Astrocyte (in vitro differentiated cells and primary cell): ENCODE measurements around the gene OR5M8. TPM values are rescaled to one million over a fixed set of nuclear protein-coding genes. Genes with fewer than 3 reads are reported as not detected.

ENCODE experiments used
- DNase-seq: peaks from one replicate; pipeline ENCODE4 v3.0.0-alpha.2; 2010; ENCODE audit warnings: low read depth
- FAIRE-seq: peaks from 2 replicates; lab custom pipeline; 2011; peaks lifted over from hg19 to GRCh38; lab: Jason Lieb, UNC
- H2AFZ ChIP-seq: 2 replicates; pipeline ENCODE4 v1.6.0; 2012; ENCODE audit warnings: low read depth, low read length, inconsistent platforms
- H3K27ac ChIP-seq: 2 replicates; pipeline ENCODE4 v1.5.1; 2011; ENCODE audit warnings: low read depth, low read length, inconsistent platforms
- H3K27me3 ChIP-seq: 2 replicates; pipeline ENCODE4 v1.6.0; 2011; ENCODE audit warnings: low read length, inconsistent platforms; ENCODE audit not compliant: insufficient read depth
- H3K36me3 ChIP-seq: 2 replicates; pipeline ENCODE4 v1.5.1; 2011; ENCODE audit warnings: low read length, inconsistent platforms; ENCODE audit not compliant: insufficient read depth
- H3K4me1 ChIP-seq: 2 replicates; pipeline ENCODE4 v1.5.1; 2011; ENCODE audit warnings: low read length, inconsistent platforms; ENCODE audit not compliant: insufficient read depth
- H3K4me2 ChIP-seq: 2 replicates; pipeline ENCODE4 v1.6.0; 2012; ENCODE audit warnings: low read length, inconsistent platforms
- H3K4me3 ChIP-seq: 2 replicates; pipeline ENCODE4 v1.5.1; 2011; ENCODE audit warnings: low read depth, mild to moderate bottlenecking, low read length, inconsistent platforms; ENCODE audit not compliant: insufficient read depth
- H3K79me2 ChIP-seq: 2 replicates; pipeline ENCODE4 v1.6.0; 2012; ENCODE audit warnings: mild to moderate bottlenecking, low read length, inconsistent platforms; ENCODE audit not compliant: insufficient read depth
- H3K9ac ChIP-seq: 2 replicates; pipeline ENCODE4 v1.6.0; 2012; ENCODE audit warnings: mild to moderate bottlenecking, low read length, inconsistent platforms
- H3K9me3 ChIP-seq: 2 replicates; pipeline ENCODE4 v1.5.1; 2012; ENCODE audit warnings: low read depth, mild to moderate bottlenecking, low read length, inconsistent platforms; ENCODE audit not compliant: insufficient read depth
- H4K20me1 ChIP-seq: 2 replicates; pipeline ENCODE4 v1.6.0; 2012; ENCODE audit warnings: low read length, inconsistent platforms; ENCODE audit not compliant: insufficient read depth
- H3K27ac Mint-ChIP-seq: one replicate; pipeline ENCODE4 v1.8.0; 2021; ENCODE audit warnings: mild to moderate bottlenecking, mixed read lengths; ENCODE audit not compliant: unreplicated experiment
- H3K27me3 Mint-ChIP-seq: one replicate; pipeline ENCODE4 v1.8.0; 2021; ENCODE audit warnings: low read depth, mixed read lengths; ENCODE audit not compliant: unreplicated experiment
- H3K36me3 Mint-ChIP-seq: one replicate; pipeline ENCODE4 v1.8.0; 2021; ENCODE audit warnings: low read depth, mixed read lengths; ENCODE audit not compliant: unreplicated experiment
- H3K4me1 Mint-ChIP-seq: one replicate; pipeline ENCODE4 v1.8.0; 2021; ENCODE audit warnings: low read depth, mixed read lengths; ENCODE audit not compliant: unreplicated experiment
- H3K4me3 Mint-ChIP-seq: one replicate; pipeline ENCODE4 v1.8.0; 2021; ENCODE audit warnings: mild to moderate bottlenecking, moderate library complexity, mixed read lengths; ENCODE audit not compliant: unreplicated experiment
- H3K9me3 Mint-ChIP-seq: one replicate; pipeline ENCODE4 v1.8.0; 2021; ENCODE audit warnings: mild to moderate bottlenecking, mixed read lengths; ENCODE audit not compliant: unreplicated experiment
- CTCF ChIP-seq: IDR thresholded peaks from 2 replicates; pipeline ENCODE4 v1.5.1; 2011; ENCODE audit warnings: low read depth, mild to moderate bottlenecking, inconsistent platforms, low read length, moderate library complexity; ENCODE audit not compliant: insufficient read depth
- EZH2 ChIP-seq: IDR thresholded peaks from 2 replicates; pipeline ENCODE4 v1.6.1; 2012; ENCODE audit warnings: mild to moderate bottlenecking, low read length, inconsistent platforms; ENCODE audit not compliant: insufficient read depth
- total RNA-seq: library from RNA; stranded (reverse); gene quantifications from 2 replicates; pipeline ENCODE4 v1.2.1, GENCODE V29; 2021

The OR5M8 gene
- total RNA-seq, 1 donor from 2014 or later, result not detected

- no peak overlapping the region for H3K27ac Mint-ChIP-seq
- H3K4me3 ChIP-seq, result no peak overlapping the region
- H3K27ac ChIP-seq, result no peak overlapping the region
- no peaks in the 10 kb centered on the region for H3K4me1 ChIP-seq
- no peak for FAIRE-seq
- H3K4me1 Mint-ChIP-seq, result no peaks in the 10 kb centered on the region
- no peaks in the 10 kb centered on the region for H3K36me3 Mint-ChIP-seq
- peaks cover 4% of the 10 kb centered on the region for H3K9me3 Mint-ChIP-seq
- no peak for TF ChIP-seq EZH2
- no peak for TF ChIP-seq CTCF
- H3K9ac ChIP-seq, result no peak overlapping the region
- no peaks in the 10 kb centered on the region for H3K36me3 ChIP-seq
- H3K4me3 Mint-ChIP-seq, result no peak overlapping the region
- no peak overlapping the region for H2AFZ ChIP-seq
- peaks cover 4% of the 10 kb centered on the region for H3K27me3 Mint-ChIP-seq
- no peaks in the 10 kb centered on the region for H4K20me1 ChIP-seq
- no peaks in the 10 kb centered on the region for H3K27me3 ChIP-seq
- no peak overlapping the region for H3K4me2 ChIP-seq
- H3K9me3 ChIP-seq, result peaks cover 3% of the 10 kb centered on the region
- no peak for DNase-seq
- no peaks in the 10 kb centered on the region for H3K79me2 ChIP-seq
These were observed 30.8 kb upstream of the OR5M8 start for GRCh38 chr11:56522008-56522407.

- Mint-ChIP-seq H3K27me3 (peaks cover 4% of the 10 kb centered on the region), H3K4me1 (no peaks in the 10 kb centered on the region), H3K9me3 (peaks cover 4% of the 10 kb centered on the region), H3K4me3 (no peak overlapping the region), H3K36me3 (no peaks in the 10 kb centered on the region), H3K27ac (no peak overlapping the region)
- Histone ChIP-seq H3K9me3 (peaks cover 4% of the 10 kb centered on the region), H2AFZ (no peak overlapping the region), H3K36me3 (no peaks in the 10 kb centered on the region), H4K20me1 (no peaks in the 10 kb centered on the region), H3K4me3 (no peak overlapping the region), H3K4me2 (no peak overlapping the region), H3K27me3 (no peaks in the 10 kb centered on the region), H3K4me1 (no peaks in the 10 kb centered on the region), H3K9ac (no peak overlapping the region), H3K27ac (no peak overlapping the region), H3K79me2 (no peaks in the 10 kb centered on the region)
- FAIRE-seq (no peak), DNase-seq (no peak)
- no peak for TF ChIP-seq CTCF
- no peak for TF ChIP-seq EZH2
These were observed 22.1 kb upstream of the OR5M8 start for GRCh38 chr11:56513280-56513679.

GRCh38 chr11:56509439-56509838, 18.3 kb upstream of the OR5M8 start:
- Histone ChIP-seq H3K36me3 (no peaks in the 10 kb centered on the region), H3K9me3 (peaks cover 4% of the 10 kb centered on the region), H4K20me1 (no peaks in the 10 kb centered on the region), H2AFZ (no peak overlapping the region), H3K4me3 (no peak overlapping the region), H3K4me2 (no peak overlapping the region), H3K27ac (no peak overlapping the region), H3K9ac (no peak overlapping the region), H3K27me3 (no peaks in the 10 kb centered on the region), H3K4me1 (no peaks in the 10 kb centered on the region), H3K79me2 (no peaks in the 10 kb centered on the region)
- Mint-ChIP-seq H3K9me3 (peaks cover 2% of the 10 kb centered on the region), H3K27ac (no peak overlapping the region), H3K4me3 (no peak overlapping the region), H3K36me3 (no peaks in the 10 kb centered on the region), H3K4me1 (no peaks in the 10 kb centered on the region), H3K27me3 (no peaks in the 10 kb centered on the region)
- DNase-seq (no peak), FAIRE-seq (no peak)
- TF ChIP-seq EZH2 (no peak), CTCF (no peak)
